NCI-H345 treated with DMSO at 0.1 percent for 48 hours (cell line): ENCODE results near the gene CD300A.
A peak's percentile ranks its signal among the peaks of the same experiment; 100 is the strongest.

Experiments
- DNase-seq: peaks from one replicate; lab custom pipeline; 2025; ENCODE audit not compliant: unreplicated experiment; lab: John Stamatoyannopoulos, UW

The CD300A gene

DNA sequence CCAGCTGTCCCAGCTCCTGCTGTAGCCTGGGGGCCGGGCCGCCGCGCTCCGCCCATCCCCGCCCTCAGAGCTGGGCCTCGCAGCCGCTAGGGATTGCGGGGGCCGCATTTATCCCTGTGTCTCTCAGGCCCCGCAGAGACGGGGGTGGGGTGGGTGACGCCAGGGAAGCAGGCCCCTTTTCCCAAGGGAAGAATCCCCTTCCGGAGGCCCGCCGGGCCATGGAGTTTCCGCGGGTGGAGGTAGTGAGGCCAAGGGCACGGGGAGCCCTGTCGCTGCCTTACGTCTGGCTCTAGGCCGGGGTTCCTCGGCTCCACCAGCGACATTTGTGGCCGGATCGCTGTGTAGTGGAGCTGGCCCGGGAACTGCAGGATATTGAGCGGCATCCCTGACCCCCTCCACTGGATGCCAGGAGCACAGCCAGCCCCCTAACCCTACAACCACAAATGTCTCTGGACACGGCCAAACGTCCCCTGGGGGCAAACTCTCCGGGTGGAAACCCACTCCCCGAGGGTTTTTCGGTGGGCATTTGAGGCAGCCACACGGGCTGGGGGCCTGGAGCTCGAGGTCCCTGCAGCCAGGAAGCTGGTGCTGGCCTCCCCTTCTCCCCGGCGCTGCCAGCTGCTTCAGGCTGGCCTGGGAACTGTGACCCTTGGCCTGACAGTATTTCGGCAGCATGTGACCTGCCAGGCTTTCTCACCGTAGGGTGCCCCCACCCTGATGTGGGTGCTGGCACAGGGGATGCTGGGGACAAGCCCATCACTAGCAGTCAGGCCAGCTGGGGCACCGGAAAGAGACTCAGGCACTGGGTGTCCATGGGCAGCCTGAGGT lies 12.0 kb upstream of the CD300A start:
- peak; percentile 86 for DNase-seq

DNA sequence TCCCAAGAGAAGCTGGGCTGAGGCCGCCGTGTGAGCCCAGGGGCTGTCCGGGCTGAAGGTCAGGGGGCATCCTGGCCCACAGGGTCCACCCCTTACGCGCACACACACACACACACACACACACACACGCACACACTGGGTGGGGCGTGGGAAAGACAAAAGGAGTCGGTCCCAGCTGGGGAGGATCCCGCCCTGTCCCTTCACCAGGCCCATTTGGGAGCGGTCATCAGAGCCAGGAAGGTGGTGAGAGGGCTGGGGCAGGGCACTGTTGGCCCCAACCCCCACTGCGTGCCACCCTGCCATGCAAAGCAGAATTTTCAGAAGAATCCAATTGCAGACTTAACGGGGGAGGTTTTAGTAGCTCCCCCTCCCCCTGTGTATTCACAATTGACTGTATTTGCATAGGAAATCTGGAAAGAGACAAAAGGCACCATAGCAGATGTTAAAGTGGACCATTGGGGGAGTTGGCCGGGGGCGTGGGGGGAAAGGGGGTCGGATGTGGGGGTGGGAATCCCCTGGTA lies 11.3 kb upstream of the CD300A start:
- no peak for DNase-seq

GRCh38 chr17:74455821-74456220 lies 10.6 kb upstream of the CD300A start:
- DNase-seq = no peak

DNA sequence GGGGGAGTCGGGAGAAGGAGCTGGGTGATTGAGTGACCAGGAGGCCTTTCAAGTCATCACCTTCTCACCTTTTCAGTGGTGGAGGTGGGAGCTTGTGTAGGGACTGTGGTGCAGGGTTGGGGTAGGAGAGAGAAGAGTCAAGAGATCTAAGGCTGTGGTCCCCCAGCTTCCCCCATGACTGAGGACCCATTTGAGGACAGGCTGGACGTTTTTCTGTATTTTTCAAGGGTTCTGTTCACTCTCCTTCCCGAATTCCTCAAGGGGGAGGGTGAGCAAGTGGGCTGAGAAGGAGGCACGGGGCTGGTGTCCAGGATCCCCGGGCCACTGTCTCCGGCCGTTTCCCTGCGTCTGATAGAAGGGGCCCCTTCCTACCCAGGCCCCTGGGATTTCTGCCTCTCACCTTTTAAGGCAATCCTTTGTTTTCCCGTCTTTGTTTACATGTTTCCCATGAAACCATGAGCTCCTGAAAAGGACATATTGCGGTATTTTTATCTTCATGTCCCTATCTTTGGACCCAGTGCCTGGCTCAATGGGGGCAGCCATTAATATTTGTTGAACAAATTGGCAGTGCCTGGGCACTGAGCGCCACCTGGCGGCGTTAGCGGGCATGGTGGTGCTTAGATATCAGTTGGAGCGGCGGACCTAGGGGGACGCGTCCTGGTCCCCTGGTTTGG lies 9.2 kb upstream of the CD300A start:
- peak; percentile 34 for DNase-seq

DNA sequence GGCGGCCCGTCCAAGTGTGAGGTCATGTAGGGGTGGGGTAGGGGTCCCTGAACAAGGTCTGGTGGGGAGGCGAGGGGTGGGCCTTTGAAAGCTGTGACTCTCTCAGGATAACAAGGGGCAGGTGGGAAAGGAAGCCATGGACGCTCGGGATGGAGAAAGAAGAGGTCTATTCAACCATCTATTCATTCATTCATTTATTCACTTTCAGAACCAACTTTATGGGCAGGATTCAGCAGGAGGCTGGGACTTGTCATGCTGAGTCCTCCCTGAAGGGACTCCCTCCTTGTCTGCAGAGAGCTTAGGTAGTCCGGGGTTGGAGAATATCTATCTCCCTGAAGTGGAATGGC lies 8.6 kb upstream of the CD300A start:
- no peak for DNase-seq

DNA sequence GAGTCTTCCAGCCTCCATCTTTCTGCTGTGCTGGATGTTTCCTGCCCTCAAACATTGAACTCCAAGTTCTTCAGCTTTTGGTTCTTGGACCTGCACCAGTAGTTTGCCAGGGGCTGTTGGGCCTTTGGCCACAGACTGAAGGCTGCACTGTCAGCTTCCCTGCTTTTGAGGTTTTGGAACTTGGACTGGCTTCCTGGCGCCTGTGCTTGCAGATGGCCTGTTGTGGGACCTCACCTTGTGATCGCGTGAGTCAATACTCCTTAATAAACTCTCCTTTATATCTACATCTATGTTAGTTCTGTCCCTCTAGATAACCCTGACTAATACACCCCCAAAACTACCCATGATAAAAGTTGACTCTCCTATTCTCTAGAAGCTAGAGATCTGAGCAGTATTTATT lies 7.6 kb upstream of the CD300A start:
- no peak for DNase-seq

GRCh38 chr17:74459622-74460021 lies 6.8 kb upstream of the CD300A start:
- DNase-seq = no peak

- DNase-seq = no peak
Observed at GRCh38 chr17:74460241-74460640, 6.2 kb upstream of the CD300A start.

GRCh38 chr17:74460996-74461395 lies 5.4 kb upstream of the CD300A start:
- DNase-seq = no peak

DNA sequence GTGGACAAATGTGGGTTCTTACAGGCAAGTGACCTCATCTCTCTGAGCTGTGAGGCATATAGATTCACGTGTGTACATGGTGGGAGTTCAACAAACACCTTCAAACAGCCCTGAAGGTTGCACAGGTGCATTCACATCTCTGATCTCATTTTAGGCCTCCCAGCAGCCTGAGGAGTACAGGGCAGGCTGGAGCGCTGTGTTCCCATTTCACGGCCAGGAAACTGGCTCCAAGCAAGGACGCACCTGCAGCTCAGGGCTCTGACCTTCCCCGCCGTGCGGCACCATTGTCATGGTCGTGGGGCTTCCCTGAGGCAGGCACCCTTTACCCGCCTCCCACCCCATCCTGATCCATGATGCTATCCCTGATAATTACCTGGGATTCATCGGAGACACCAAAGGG lies 4.8 kb upstream of the CD300A start:
- DNase-seq = no peak

GRCh38 chr17:74464730-74465377 lies 1.6 kb upstream of the CD300A start:
- no peak for DNase-seq

DNA sequence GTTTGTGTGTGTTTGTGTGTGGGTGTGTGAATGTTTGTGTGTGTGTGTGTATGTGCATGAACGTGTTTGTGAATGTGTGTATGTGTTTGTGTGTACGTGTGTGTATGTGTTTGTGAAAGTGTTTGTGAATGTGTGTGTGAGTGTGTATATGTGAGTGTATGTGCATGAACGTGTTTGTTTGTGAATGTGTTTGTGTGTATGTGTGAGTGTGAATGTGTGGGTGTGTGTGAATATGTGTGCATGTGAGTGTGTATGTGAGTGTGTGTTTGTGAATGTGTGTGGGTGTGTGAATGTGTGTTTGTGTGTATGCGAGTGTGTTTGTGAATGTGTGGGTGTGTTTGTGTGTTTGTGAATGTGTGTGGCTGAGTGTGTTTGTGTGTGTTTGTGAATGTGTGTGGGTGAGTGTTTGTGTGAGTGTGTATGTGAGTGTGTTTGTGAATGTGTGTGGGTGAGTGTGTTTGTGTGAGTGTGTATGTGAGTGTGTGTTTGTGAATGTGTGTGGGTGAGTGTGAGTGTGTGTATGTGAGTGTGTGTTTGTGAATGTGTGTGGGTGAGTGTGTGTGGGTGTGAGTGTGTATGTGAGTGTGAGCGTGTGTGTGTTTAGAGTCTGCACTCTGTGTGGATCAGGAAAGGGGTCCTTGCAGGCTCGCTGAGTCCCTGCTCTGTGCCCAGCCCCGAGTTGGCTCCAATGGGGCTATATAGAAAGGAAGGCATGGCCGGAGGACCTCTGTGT lies 890 bp upstream of the CD300A start:
- DNase-seq = no peak

GRCh38 chr17:74466828-74467184 lies 372 bp downstream of the CD300A start:
- no peak for DNase-seq

DNA sequence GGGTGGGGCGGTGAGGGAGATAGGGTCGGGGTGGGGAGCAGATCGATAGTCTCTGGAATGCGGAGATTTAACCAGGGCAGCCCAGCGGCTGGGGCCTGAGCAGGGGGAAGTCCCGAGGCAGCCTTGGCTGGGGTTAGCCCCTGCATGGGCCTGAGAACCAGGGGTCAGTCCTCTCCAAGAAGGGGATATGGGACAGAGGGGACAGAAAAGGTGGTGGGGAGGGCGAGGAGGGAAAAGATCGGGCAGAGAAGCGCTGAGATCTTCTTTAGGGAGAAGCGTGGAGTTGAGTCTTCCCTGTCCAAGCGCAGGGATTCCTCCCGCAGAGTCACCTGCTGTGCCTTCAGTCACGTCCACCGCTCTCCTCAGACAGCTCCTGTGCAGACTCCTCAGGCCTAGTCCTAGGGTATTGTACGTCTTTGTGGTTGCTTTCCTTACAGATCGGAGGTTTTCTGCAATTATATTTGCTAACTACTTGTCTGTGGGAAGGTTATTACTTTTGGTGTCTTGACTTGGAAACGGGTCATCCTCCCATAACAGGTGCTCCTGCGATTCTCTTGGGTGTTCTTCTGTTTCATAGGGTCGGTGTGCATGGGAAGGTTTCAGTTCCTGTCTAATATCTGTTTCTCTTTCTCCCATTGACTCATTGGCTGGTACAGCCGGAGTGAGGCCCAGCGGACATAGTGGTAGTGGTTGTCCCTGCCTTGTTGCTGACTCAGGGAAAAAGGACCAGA lies 952 bp downstream of the CD300A start:
- no peak for DNase-seq

- DNase-seq = no peak
Observed at GRCh38 chr17:74471341-74471740, 4.9 kb downstream of the CD300A start.

DNA sequence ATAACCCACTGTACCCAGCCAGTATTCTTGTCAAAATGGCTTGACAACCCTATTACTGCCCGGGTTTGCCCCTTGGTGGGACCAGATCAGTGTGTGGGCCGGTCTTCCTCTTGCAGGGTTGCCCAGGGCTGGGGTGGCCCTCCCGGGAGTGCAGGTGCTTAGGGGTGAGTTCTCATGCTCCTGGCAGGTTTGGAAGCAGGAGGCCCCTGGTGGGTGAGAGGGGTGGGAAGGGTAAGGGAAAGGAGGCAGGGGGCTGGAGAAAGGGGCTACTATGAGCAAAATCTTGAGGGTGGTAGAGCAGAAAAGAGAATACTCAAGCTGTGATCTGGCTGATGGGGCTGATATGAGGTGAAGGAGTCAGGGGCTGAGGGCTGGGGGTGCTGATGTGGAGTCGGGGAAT lies 6.5 kb downstream of the CD300A start:
- DNase-seq = no peak

- no peak for DNase-seq
Observed at GRCh38 chr17:74473294-74473693, 6.9 kb downstream of the CD300A start.

- no peak for DNase-seq
Observed at GRCh38 chr17:74474043-74474792, 7.8 kb downstream of the CD300A start.

GRCh38 chr17:74475189-74475588 lies 8.8 kb downstream of the CD300A start:
- no peak for DNase-seq

DNA sequence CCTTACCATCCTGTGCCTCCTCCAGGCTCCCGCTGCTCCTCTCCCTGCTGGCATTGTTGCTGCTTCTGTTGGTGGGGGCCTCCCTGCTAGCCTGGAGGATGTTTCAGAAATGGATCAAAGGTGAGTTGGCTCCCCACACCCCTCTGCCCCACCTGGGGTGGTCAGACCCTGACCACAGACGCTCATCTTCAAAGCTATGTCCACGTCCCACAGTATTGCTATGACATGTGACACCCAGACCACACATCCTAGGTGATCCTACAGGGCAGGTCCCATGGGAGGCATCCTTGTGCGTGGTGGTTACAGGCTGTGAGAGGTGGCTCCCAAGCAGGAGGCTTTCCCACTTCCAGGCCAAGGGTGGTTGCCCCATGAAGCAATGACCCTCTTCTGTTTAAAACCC lies 11.0 kb downstream of the CD300A start:
- DNase-seq = no peak
